Myocyte (in vitro differentiated cells): ENCODE results near the gene BSPRY. TPM values are rescaled to one million over a fixed set of nuclear protein-coding genes. Genes with fewer than 3 reads are reported as not detected.
A peak's percentile ranks its signal among the peaks of the same experiment; 100 is the strongest.
"Not testable (repeated sequence)": the region's sequence is repeated elsewhere in the genome, so short reads cannot be mapped to it uniquely, and the experiment has no call there.

ENCODE experiments used
- DNase-seq: peaks from one replicate; pipeline ENCODE4 v3.0.0-alpha.2; 2012; ENCODE audit warnings: low read depth
- total RNA-seq: library from RNA; depleted of rRNA; stranded (reverse); fragments of >200 nt; gene quantifications from 2 replicates; pipeline ENCODE4 v1.2.3, GENCODE V29; 2014

BSPRY gene
- total RNA-seq, 1 donor from 2014 or later = not detected

- DNase-seq = no peak
Observed at GRCh38 chr9:113369855-113370140, 20.5 kb downstream of the BSPRY start.

GRCh38 chr9:113370806-113371325 lies 21.5 kb downstream of the BSPRY start:
- no peak for DNase-seq

- no peak for DNase-seq
Observed at GRCh38 chr9:113372059-113372458, 22.7 kb downstream of the BSPRY start.

- DNase-seq = no peak
Observed at GRCh38 chr9:113373256-113373655, 23.9 kb downstream of the BSPRY start.

GRCh38 chr9:113373676-113374392 lies 24.5 kb downstream of the BSPRY start:
- DNase-seq = no peak

- no peak for DNase-seq
Observed at GRCh38 chr9:113375057-113376023, 26.0 kb downstream of the BSPRY start.

GRCh38 chr9:113376634-113377567 lies 27.6 kb downstream of the BSPRY start, which contains the start of gene HDHD3:
HDHD3 (minus strand) TSS chr9:113376986; CDS start chr9:113374354, 2,632 bp downstream.
- DNase-seq = peak; percentile 68

GRCh38 chr9:113379094-113379828 lies 29.9 kb downstream of the BSPRY start:
- not testable (repeated sequence) for DNase-seq

GRCh38 chr9:113379829-113380210 lies 30.5 kb downstream of the BSPRY start:
- DNase-seq = not testable (repeated sequence)

- no peak for DNase-seq
Observed at GRCh38 chr9:113380869-113381378, 31.6 kb downstream of the BSPRY start.

- not testable (repeated sequence) for DNase-seq
Observed at GRCh38 chr9:113381441-113381840, 32.1 kb downstream of the BSPRY start.

- DNase-seq = no peak
Observed at GRCh38 chr9:113381909-113382411, 32.6 kb downstream of the BSPRY start.

GRCh38 chr9:113386571-113387393 lies 37.4 kb downstream of the BSPRY start:
- DNase-seq = no peak

GRCh38 chr9:113387560-113388230 lies 38.4 kb downstream of the BSPRY start:
- DNase-seq = no peak

GRCh38 chr9:113388833-113389232 lies 39.5 kb downstream of the BSPRY start:
- no peak for DNase-seq

- no peak for DNase-seq
Observed at GRCh38 chr9:113389451-113389850, 40.1 kb downstream of the BSPRY start.

- no peak for DNase-seq
Observed at GRCh38 chr9:113390192-113390960, 41.0 kb downstream of the BSPRY start.

- no peak for DNase-seq
Observed at GRCh38 chr9:113391917-113392316, 42.6 kb downstream of the BSPRY start.
